Nephron progenitor cell (in vitro differentiated cells): ENCODE results near the gene CECR2.
A peak's percentile ranks its signal among the peaks of the same experiment; 100 is the strongest.

Source experiments
- DNase-seq: peaks from one replicate; pipeline ENCODE4 v3.0.0; 2021
- H3K27ac Mint-ChIP-seq: 2 replicates; pipeline ENCODE4 v1.8.0; 2021; ENCODE audit warnings: mild to moderate bottlenecking, moderate library complexity, mixed read lengths
- H3K27me3 Mint-ChIP-seq: 2 replicates; pipeline ENCODE4 v1.8.0; 2021; ENCODE audit warnings: mild to moderate bottlenecking, low read depth, mixed read lengths; ENCODE audit not compliant: poor library complexity
- H3K36me3 Mint-ChIP-seq: 2 replicates; pipeline ENCODE4 v1.8.0; 2021; ENCODE audit warnings: low read depth, mixed read lengths
- H3K4me1 Mint-ChIP-seq: 2 replicates; pipeline ENCODE4 v1.8.0; 2021; ENCODE audit warnings: mixed read lengths
- H3K4me3 Mint-ChIP-seq: 2 replicates; pipeline ENCODE4 v1.8.0; 2021; ENCODE audit warnings: mild to moderate bottlenecking, moderate library complexity, mixed read lengths
- H3K9me3 Mint-ChIP-seq: 2 replicates; pipeline ENCODE4 v1.8.0; 2021; ENCODE audit warnings: mild to moderate bottlenecking, moderate library complexity, mixed read lengths
- TF ChIP-seq, protein P1 (sequence below): fragments of 200-600 bp; sonication (generic); IDR thresholded peaks from 2 replicates; pipeline ENCODE4 v1.5.0; 2021; ENCODE audit warnings: antibody characterized with exemption

CECR2 gene

DNA sequence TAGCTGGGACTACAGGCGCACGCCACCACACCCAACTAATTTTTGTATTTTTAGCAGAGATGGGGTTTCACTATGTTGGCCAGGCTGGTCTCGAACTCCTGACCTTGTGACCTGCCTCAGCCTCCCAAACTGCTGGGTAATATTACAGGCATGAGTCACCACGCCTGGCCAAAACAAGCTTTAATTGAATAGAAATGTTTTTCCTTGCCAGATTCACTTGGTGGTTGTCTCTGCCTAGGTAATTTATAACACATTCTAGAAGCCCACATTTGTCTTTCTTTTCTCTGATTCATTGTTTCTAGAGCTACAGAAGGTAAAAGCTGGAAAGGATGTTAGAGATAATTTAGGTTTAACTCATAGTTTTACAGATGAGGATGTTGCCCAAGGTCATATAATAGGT is 41.3 kb downstream of the CECR2 start:
- Mint-ChIP-seq H3K27ac (no peak overlapping the region), H3K36me3 (peaks cover 52% of the 10 kb centered on the region), H3K9me3 (peaks cover 14% of the 10 kb centered on the region), H3K4me3 (no peak overlapping the region), H3K27me3 (peaks cover 2% of the 10 kb centered on the region), H3K4me1 (peaks cover 43% of the 10 kb centered on the region)
- TF ChIP-seq, protein P1, sequence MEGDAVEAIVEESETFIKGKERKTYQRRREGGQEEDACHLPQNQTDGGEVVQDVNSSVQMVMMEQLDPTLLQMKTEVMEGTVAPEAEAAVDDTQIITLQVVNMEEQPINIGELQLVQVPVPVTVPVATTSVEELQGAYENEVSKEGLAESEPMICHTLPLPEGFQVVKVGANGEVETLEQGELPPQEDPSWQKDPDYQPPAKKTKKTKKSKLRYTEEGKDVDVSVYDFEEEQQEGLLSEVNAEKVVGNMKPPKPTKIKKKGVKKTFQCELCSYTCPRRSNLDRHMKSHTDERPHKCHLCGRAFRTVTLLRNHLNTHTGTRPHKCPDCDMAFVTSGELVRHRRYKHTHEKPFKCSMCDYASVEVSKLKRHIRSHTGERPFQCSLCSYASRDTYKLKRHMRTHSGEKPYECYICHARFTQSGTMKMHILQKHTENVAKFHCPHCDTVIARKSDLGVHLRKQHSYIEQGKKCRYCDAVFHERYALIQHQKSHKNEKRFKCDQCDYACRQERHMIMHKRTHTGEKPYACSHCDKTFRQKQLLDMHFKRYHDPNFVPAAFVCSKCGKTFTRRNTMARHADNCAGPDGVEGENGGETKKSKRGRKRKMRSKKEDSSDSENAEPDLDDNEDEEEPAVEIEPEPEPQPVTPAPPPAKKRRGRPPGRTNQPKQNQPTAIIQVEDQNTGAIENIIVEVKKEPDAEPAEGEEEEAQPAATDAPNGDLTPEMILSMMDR = no peak
- DNase-seq = no peak

DNA sequence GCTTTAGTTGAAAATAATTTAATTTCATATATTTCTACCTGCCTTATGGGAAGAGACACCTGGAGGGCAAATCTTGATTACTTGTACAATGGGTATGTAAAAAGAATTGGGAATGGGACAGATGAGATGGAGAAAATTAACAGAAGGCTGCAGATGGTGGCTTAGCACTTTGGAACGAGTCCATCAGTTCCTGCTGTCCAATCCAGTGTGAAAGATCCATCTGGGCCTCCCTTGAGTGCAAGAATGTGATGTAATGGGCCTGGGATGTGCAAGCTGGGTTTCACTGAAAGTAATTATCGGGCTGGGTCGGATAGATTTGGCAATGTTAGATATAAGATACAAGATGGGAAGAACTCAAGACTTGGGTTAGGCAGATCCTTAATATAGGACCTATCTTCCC is 42.0 kb downstream of the CECR2 start:
- Mint-ChIP-seq H3K4me3 (no peak overlapping the region), H3K36me3 (peaks cover 56% of the 10 kb centered on the region), H3K27me3 (peaks cover 2% of the 10 kb centered on the region), H3K27ac (no peak overlapping the region), H3K9me3 (peaks cover 14% of the 10 kb centered on the region), H3K4me1 (peaks cover 43% of the 10 kb centered on the region)
- TF ChIP-seq, protein P1 = no peak
- no peak for DNase-seq

DNA sequence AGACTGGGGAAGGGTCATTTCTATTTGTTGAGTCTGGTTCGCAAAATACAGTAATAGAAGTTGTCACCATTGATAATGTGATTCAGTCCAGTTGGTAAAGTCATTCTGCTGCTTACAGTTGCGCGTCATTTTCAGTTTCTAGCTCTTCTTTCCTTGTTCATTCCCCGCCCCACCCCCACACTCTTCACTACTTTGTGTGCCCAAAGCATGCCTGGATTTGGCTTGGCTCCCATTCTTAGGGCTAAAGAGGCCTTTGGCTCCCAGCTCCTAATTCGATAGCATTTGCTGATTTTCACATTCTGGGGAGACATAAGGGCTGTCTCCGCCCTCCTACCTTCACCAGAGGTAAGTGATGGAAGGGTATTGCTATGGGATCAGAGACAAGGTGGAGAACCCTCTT is 43.0 kb downstream of the CECR2 start:
- Mint-ChIP-seq H3K27ac (peak overlapping the region; percentile 90), H3K4me1 (peaks cover 43% of the 10 kb centered on the region), H3K27me3 (peaks cover 2% of the 10 kb centered on the region), H3K4me3 (no peak overlapping the region), H3K36me3 (peaks cover 55% of the 10 kb centered on the region), H3K9me3 (peaks cover 14% of the 10 kb centered on the region)
- DNase-seq = no peak
- TF ChIP-seq, protein P1 = no peak

DNA sequence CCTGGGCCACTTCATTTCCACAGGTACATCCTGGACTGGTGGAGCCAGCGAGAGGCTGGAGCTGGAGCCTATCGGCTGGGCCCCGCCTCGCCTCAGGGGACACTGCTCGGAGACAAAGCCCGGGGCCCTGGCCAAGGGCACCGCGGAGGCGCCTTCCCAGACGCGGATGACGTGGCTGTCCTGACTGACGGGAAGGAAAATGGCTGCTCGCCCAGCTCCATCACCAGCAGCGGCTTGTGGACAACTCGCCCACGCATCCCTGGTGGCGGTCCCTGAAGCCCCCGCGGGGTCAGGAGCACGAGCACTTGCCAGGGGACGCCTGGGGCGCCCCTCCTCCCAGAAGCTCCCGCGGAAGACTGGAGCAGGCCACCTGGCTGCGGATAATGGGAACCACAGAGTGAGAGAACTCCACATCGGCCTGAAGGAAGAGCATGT is 49.6 kb downstream of the CECR2 start:
- Mint-ChIP-seq H3K27ac (peak overlapping the region; percentile 56), H3K9me3 (peaks cover 19% of the 10 kb centered on the region), H3K4me3 (no peak overlapping the region), H3K36me3 (peaks cover 62% of the 10 kb centered on the region), H3K27me3 (peaks cover 2% of the 10 kb centered on the region), H3K4me1 (peaks cover 54% of the 10 kb centered on the region)
- no peak for DNase-seq
- TF ChIP-seq, protein P1 = no peak

DNA sequence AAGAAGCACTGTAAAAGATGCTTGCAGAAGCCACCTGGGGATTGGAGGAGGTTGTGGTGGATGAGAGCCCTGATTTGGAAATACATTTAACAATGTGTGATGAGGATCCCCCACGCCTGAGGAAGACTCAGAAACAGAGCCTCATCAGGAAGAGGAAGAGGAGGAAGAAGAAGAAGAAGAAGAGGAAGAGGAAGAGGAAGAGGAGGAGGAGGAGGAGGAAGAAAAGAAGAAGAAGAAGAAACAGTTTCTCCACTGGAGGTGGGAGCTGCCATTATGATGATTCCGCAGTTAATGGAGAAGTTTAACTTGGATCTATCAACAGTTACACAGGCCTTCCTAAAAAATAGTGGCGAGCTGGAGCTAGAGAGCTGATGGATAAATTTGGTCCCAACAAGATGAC is 50.1 kb downstream of the CECR2 start:
- peaks cover 19% of the 10 kb centered on the region for H3K9me3 Mint-ChIP-seq
- no peak for DNase-seq
- H3K4me3 Mint-ChIP-seq = peak overlapping the region; percentile 5
- H3K27ac Mint-ChIP-seq = peak overlapping the region; percentile 56
- H3K36me3 Mint-ChIP-seq = peaks cover 64% of the 10 kb centered on the region
- TF ChIP-seq, protein P1 = no peak
- peaks cover 2% of the 10 kb centered on the region for H3K27me3 Mint-ChIP-seq
- peaks cover 53% of the 10 kb centered on the region for H3K4me1 Mint-ChIP-seq

DNA sequence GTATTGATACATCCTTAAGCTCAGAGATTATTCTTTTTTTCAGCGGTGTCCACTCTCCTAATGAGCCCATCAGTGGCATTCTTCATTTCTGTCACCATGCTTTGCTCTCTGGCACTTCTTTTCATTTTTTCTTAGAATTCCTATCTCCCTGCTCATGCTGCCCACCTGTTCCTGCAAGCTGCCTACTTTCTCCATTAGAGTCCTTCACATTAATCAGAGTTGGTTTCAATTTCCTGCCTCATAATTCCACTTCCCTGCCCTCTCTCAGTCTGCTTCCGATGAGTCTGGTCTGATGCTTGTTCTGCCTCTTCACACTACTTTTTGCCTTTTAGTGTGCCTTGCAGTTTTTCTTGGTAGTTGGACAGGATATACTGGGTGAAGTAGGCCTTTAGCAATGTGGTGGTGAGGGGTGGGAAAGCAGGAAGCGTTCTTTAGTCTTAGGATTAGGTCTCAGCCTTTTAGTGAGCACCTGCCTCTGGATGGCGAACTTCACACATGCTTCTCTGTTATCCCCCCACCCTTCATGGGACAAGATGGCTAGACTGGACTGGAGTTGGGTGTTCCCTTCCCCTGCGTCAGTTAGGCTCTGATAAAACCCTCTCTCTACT is 53.6 kb downstream of the CECR2 start:
- peak overlapping the region; percentile 78 for H3K27ac Mint-ChIP-seq

More for the DNA sequence above, 53.6 kb downstream of the CECR2 start:
- peaks cover 82% of the 10 kb centered on the region for H3K36me3 Mint-ChIP-seq
- no peak for DNase-seq
- H3K9me3 Mint-ChIP-seq = peaks cover 42% of the 10 kb centered on the region
- no peaks in the 10 kb centered on the region for H3K27me3 Mint-ChIP-seq
- peaks cover 43% of the 10 kb centered on the region for H3K4me1 Mint-ChIP-seq
- TF ChIP-seq, protein P1 = no peak
- H3K4me3 Mint-ChIP-seq = no peak overlapping the region
